ENCODE results near the gene CA4. TPM values are rescaled to one million over a fixed set of nuclear protein-coding genes. Genes with fewer than 3 reads are reported as not detected.
"Not testable (repeated sequence)": the region's sequence is repeated elsewhere in the genome, so short reads cannot be mapped to it uniquely, and the experiment has no call there.

The CA4 gene
- total and polyA plus RNA-seq, 2 donors (not counting 1 experiment from before 2014, with no cell fraction given), result not detected

GRCh38 chr17:60111661-60112060 lies 38.1 kb upstream of the CA4 start:
- no CpG with 5 or more reads among the region's 5 CpGs for WGBS (ENCODE audit: insufficient coverage)
- H3K79me2 ChIP-seq (ENCODE audit: control insufficient read depth, insufficient read depth, low read length); H3K27me3 ChIP-seq (replicated peaks in 1 of 4; ENCODE audit: control extremely low read depth in 1 of 4, control insufficient read depth in 3 of 4, insufficient read depth in 4 of 4, low read length in 3 of 4); H3K36me3 ChIP-seq (replicated peaks in 1 of 2; ENCODE audit: control extremely low read depth in 1 of 2, control insufficient read depth in 1 of 2, extremely low read depth in 1 of 2, insufficient read depth in 2 of 2, low read length in 1 of 2); H3K4me1 Mint-ChIP-seq; H3K4me2 ChIP-seq (replicated peaks; ENCODE audit: low read depth, low read length, poor library complexity, severe bottlenecking); H2AFZ ChIP-seq (ENCODE audit: insufficient read depth, low read depth, low read length, poor library complexity, severe bottlenecking); DNase-seq; H3K4me3 Mint-ChIP-seq; H3K4me1 ChIP-seq (ENCODE audit: control insufficient read depth in 2 of 2, insufficient read depth in 2 of 2, low read length in 2 of 2); H3K27ac Mint-ChIP-seq; H3K27me3 Mint-ChIP-seq; POLR2A ChIA-PET; intact Hi-C loops (cut with micrococcal nuclease); H3K27ac ChIP-seq (ENCODE audit: low read length in 2 of 2); H3K9me3 Mint-ChIP-seq (ENCODE audit: insufficient read depth); H3K9ac ChIP-seq (ENCODE audit: low read length); H4K20me1 ChIP-seq (ENCODE audit: control insufficient read depth, insufficient read depth, low read length, poor library complexity, severe bottlenecking); H3K9me3 ChIP-seq (ENCODE audit: control extremely low read depth in 1 of 3, control insufficient read depth in 2 of 3, insufficient read depth in 1 of 3, low read length in 2 of 3); H3K4me3 ChIP-seq (ENCODE audit: control extremely low read depth in 1 of 5, extremely low read depth in 1 of 5, insufficient read depth in 1 of 5, low read depth in 2 of 5, low read length in 4 of 5); CTCF ChIA-PET: not testable (repeated sequence)
- peak; percentile 17 for TF ChIP-seq CTCF (IDR thresholded peaks at IDR 0.05)
- peak; percentile 58 for ATAC-seq (ENCODE audit: low read depth)

DNA sequence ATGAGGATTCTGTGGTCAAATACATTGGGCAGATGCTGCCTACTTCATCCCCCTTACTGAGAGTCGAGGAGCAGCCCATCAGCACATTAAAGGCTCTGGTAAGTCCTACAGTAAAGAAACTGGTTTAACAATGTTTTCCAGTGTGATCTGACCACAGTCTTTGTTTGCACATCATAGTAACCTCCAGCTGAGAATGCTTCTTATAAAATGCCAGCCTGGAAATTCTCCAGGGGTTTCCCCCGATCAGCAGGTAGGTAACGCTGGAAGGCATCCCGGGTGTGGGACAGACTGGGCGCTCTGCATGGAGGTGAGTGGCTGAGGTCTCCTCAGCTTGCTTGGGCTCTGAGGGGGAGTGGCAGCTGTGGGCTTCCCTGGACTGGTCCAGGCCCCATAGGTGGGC lies 34.4 kb upstream of the CA4 start:
- H3K4me3 ChIP-seq (ENCODE audit: control extremely low read depth in 1 of 5, extremely low read depth in 1 of 5, insufficient read depth in 1 of 5, low read depth in 2 of 5, low read length in 4 of 5); CTCF ChIA-PET; H3K9me3 Mint-ChIP-seq (ENCODE audit: insufficient read depth); H3K4me2 ChIP-seq (replicated peaks; ENCODE audit: low read depth, low read length, poor library complexity, severe bottlenecking); H3K36me3 ChIP-seq (replicated peaks in 1 of 2; ENCODE audit: control extremely low read depth in 1 of 2, control insufficient read depth in 1 of 2, extremely low read depth in 1 of 2, insufficient read depth in 2 of 2, low read length in 1 of 2); H3K4me1 Mint-ChIP-seq; POLR2A ChIA-PET; H3K27me3 ChIP-seq (replicated peaks in 1 of 4; ENCODE audit: control extremely low read depth in 1 of 4, control insufficient read depth in 3 of 4, insufficient read depth in 4 of 4, low read length in 3 of 4); ATAC-seq (ENCODE audit: low read depth); H3K9ac ChIP-seq (ENCODE audit: low read length); H4K20me1 ChIP-seq (ENCODE audit: control insufficient read depth, insufficient read depth, low read length, poor library complexity, severe bottlenecking); H3K27ac Mint-ChIP-seq; DNase-seq; intact Hi-C loops (cut with micrococcal nuclease); H3K4me1 ChIP-seq (ENCODE audit: control insufficient read depth in 2 of 2, insufficient read depth in 2 of 2, low read length in 2 of 2); H3K27ac ChIP-seq (ENCODE audit: low read length in 2 of 2); H3K4me3 Mint-ChIP-seq; H3K27me3 Mint-ChIP-seq; H3K9me3 ChIP-seq (ENCODE audit: control extremely low read depth in 1 of 3, control insufficient read depth in 2 of 3, insufficient read depth in 1 of 3, low read length in 2 of 3); H3K79me2 ChIP-seq (ENCODE audit: control insufficient read depth, insufficient read depth, low read length); H2AFZ ChIP-seq (ENCODE audit: insufficient read depth, low read depth, low read length, poor library complexity, severe bottlenecking): not testable (repeated sequence)
- WGBS (ENCODE audit: insufficient coverage), result no CpG with 5 or more reads among the region's 5 CpGs

DNA sequence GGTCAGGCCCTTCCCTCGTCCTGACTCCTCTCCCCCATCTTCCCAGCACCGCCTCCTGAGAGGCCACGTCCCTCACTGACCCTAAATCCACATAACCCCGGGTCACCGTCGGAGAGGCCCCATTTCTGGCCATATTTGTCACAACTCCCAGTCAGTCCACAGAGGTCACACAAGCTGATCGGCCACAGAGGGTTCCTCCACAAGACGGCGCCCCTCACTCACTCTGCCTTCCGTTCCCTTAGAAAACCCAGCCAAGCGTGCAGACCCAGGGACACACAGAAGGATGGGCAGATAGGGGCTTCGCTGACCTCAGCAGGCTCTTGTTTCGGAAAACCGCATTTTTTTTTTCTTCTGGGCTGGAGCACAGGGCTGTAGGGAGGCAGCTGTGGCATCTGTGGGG lies 33.6 kb upstream of the CA4 start:
- H3K4me3 Mint-ChIP-seq; H3K27ac Mint-ChIP-seq; H3K4me1 ChIP-seq (ENCODE audit: control insufficient read depth in 2 of 2, insufficient read depth in 2 of 2, low read length in 2 of 2); H3K4me1 Mint-ChIP-seq; H3K36me3 ChIP-seq (replicated peaks in 1 of 2; ENCODE audit: control extremely low read depth in 1 of 2, control insufficient read depth in 1 of 2, extremely low read depth in 1 of 2, insufficient read depth in 2 of 2, low read length in 1 of 2); H3K27me3 Mint-ChIP-seq; H3K79me2 ChIP-seq (ENCODE audit: control insufficient read depth, insufficient read depth, low read length); ATAC-seq (ENCODE audit: low read depth); H2AFZ ChIP-seq (ENCODE audit: insufficient read depth, low read depth, low read length, poor library complexity, severe bottlenecking); H3K27ac ChIP-seq (ENCODE audit: low read length in 2 of 2); H3K9ac ChIP-seq (ENCODE audit: low read length); H3K27me3 ChIP-seq (replicated peaks in 1 of 4; ENCODE audit: control extremely low read depth in 1 of 4, control insufficient read depth in 3 of 4, insufficient read depth in 4 of 4, low read length in 3 of 4); H3K4me3 ChIP-seq (ENCODE audit: control extremely low read depth in 1 of 5, extremely low read depth in 1 of 5, insufficient read depth in 1 of 5, low read depth in 2 of 5, low read length in 4 of 5); H3K9me3 ChIP-seq (ENCODE audit: control extremely low read depth in 1 of 3, control insufficient read depth in 2 of 3, insufficient read depth in 1 of 3, low read length in 2 of 3); intact Hi-C loops (cut with micrococcal nuclease); H3K9me3 Mint-ChIP-seq (ENCODE audit: insufficient read depth); CTCF ChIA-PET; H4K20me1 ChIP-seq (ENCODE audit: control insufficient read depth, insufficient read depth, low read length, poor library complexity, severe bottlenecking); POLR2A ChIA-PET; H3K4me2 ChIP-seq (replicated peaks; ENCODE audit: low read depth, low read length, poor library complexity, severe bottlenecking); DNase-seq: not testable (repeated sequence)
- WGBS (ENCODE audit: insufficient coverage), result no CpG with 5 or more reads among the region's 14 CpGs

DNA sequence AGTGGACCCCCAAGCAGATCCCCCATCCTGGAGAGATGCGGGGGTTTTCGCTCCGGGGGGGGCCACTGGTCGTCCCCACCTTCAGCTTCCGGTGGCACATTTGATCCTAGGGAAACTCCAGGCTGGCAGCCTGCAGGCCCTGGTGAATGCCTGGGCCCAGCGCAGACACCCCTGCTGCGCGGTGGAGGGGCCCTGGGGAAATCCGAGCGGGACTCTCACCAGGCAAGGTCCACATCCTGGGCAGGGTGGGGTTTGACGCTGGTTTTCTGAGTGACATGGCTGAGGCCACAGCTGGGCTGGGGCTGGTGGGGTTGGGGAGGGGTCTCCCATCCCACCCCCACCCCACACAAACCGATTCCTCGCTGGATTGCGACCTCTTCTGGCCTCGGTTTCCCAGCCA lies 30.6 kb upstream of the CA4 start:
- DNase-seq; H3K9me3 ChIP-seq (ENCODE audit: control extremely low read depth in 1 of 3, control insufficient read depth in 2 of 3, insufficient read depth in 1 of 3, low read length in 2 of 3); POLR2A ChIA-PET; ATAC-seq (ENCODE audit: low read depth); H3K36me3 ChIP-seq (replicated peaks in 1 of 2; ENCODE audit: control extremely low read depth in 1 of 2, control insufficient read depth in 1 of 2, extremely low read depth in 1 of 2, insufficient read depth in 2 of 2, low read length in 1 of 2); H3K27me3 Mint-ChIP-seq; H3K4me3 ChIP-seq (ENCODE audit: control extremely low read depth in 1 of 5, extremely low read depth in 1 of 5, insufficient read depth in 1 of 5, low read depth in 2 of 5, low read length in 4 of 5); H3K27ac ChIP-seq (ENCODE audit: low read length in 2 of 2); H3K79me2 ChIP-seq (ENCODE audit: control insufficient read depth, insufficient read depth, low read length); H3K4me1 Mint-ChIP-seq; H2AFZ ChIP-seq (ENCODE audit: insufficient read depth, low read depth, low read length, poor library complexity, severe bottlenecking); H3K27ac Mint-ChIP-seq; CTCF ChIA-PET; H4K20me1 ChIP-seq (ENCODE audit: control insufficient read depth, insufficient read depth, low read length, poor library complexity, severe bottlenecking); H3K27me3 ChIP-seq (replicated peaks in 1 of 4; ENCODE audit: control extremely low read depth in 1 of 4, control insufficient read depth in 3 of 4, insufficient read depth in 4 of 4, low read length in 3 of 4); H3K4me3 Mint-ChIP-seq; intact Hi-C loops (cut with micrococcal nuclease); H3K4me1 ChIP-seq (ENCODE audit: control insufficient read depth in 2 of 2, insufficient read depth in 2 of 2, low read length in 2 of 2); H3K9ac ChIP-seq (ENCODE audit: low read length); H3K9me3 Mint-ChIP-seq (ENCODE audit: insufficient read depth); H3K4me2 ChIP-seq (replicated peaks; ENCODE audit: low read depth, low read length, poor library complexity, severe bottlenecking): not testable (repeated sequence)
- no CpG with 5 or more reads among the region's 15 CpGs for WGBS (ENCODE audit: insufficient coverage)
